ENCODE data around the gene TPD52L1.

DNA sequence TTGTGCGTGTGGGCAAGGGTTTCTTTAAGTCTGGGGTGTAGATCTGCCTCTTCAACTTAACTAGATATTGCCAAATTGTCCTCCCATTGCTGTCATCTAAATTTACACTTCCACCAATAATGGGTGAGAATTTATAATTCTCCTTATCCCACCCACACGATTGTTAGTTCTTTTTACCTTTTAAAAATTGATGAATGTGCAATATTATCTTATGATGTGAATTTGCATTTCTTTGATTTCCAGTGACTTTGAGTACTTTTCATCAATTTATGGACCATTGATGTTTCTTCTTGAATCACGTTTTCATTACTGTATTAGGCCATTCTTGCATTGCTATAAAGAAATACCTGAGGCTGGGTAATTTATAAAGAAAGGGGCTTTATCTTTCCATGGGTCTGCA lies 17.2 kb upstream of the TPD52L1 start:
- TF ChIP-seq, protein P1, sequence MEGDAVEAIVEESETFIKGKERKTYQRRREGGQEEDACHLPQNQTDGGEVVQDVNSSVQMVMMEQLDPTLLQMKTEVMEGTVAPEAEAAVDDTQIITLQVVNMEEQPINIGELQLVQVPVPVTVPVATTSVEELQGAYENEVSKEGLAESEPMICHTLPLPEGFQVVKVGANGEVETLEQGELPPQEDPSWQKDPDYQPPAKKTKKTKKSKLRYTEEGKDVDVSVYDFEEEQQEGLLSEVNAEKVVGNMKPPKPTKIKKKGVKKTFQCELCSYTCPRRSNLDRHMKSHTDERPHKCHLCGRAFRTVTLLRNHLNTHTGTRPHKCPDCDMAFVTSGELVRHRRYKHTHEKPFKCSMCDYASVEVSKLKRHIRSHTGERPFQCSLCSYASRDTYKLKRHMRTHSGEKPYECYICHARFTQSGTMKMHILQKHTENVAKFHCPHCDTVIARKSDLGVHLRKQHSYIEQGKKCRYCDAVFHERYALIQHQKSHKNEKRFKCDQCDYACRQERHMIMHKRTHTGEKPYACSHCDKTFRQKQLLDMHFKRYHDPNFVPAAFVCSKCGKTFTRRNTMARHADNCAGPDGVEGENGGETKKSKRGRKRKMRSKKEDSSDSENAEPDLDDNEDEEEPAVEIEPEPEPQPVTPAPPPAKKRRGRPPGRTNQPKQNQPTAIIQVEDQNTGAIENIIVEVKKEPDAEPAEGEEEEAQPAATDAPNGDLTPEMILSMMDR (conservative IDR thresholded peaks at IDR 0.05; ENCODE audit: low read depth, low read length): no peak
- TF ChIP-seq CHD1 (IDR thresholded peaks at IDR 0.05; ENCODE audit: low read depth, low read length): no peak
- no peak for TF ChIP-seq SMC3 (IDR thresholded peaks at IDR 0.05; ENCODE audit: low read depth, low read length)
- TF ChIP-seq NFE2L2 (IDR thresholded peaks at IDR 0.05; ENCODE audit: low read depth, low read length): no peak
- no peak for TF ChIP-seq MXI1 (IDR thresholded peaks at IDR 0.05; ENCODE audit: borderline replicate concordance, low read depth, low read length)
- TF ChIP-seq FOS (IDR thresholded peaks at IDR 0.05; ENCODE audit: low read depth, low read length): no peak
- no peak for TF ChIP-seq CEBPB (IDR thresholded peaks at IDR 0.05; ENCODE audit: low read depth, low read length)
- no peak for TF ChIP-seq RAD21 (IDR thresholded peaks at IDR 0.05; ENCODE audit: low read length)
- no peak for TF ChIP-seq POLR2A (IDR thresholded peaks at IDR 0.05; ENCODE audit: low read depth, low read length)
- TF ChIP-seq RFX5 (IDR thresholded peaks at IDR 0.05; ENCODE audit: low read depth, low read length): no peak
- peak; percentile 77 for TF ChIP-seq MAFK (IDR thresholded peaks at IDR 0.05; ENCODE audit: low read depth, low read length)
- no peak for TF ChIP-seq BHLHE40 (IDR thresholded peaks at IDR 0.05; ENCODE audit: low read depth, low read length)
- TF ChIP-seq USF2 (IDR thresholded peaks at IDR 0.05; ENCODE audit: low read depth, low read length): no peak
- TF ChIP-seq, protein P2, sequence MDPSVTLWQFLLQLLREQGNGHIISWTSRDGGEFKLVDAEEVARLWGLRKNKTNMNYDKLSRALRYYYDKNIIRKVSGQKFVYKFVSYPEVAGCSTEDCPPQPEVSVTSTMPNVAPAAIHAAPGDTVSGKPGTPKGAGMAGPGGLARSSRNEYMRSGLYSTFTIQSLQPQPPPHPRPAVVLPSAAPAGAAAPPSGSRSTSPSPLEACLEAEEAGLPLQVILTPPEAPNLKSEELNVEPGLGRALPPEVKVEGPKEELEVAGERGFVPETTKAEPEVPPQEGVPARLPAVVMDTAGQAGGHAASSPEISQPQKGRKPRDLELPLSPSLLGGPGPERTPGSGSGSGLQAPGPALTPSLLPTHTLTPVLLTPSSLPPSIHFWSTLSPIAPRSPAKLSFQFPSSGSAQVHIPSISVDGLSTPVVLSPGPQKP (IDR thresholded peaks at IDR 0.05; ENCODE audit: borderline replicate concordance, low read depth, low read length): no peak

All from IMR-90 (cell line).